GM12874 (cell line): ENCODE data around the gene TICRR.

Experiments
- TF ChIP-seq, protein P1 (sequence below): IDR thresholded peaks from 2 replicates; pipeline ENCODE4 v1.5.1; 2011; ENCODE audit warnings: low read depth, mild to moderate bottlenecking, control low read depth, low read length, moderate library complexity; ENCODE audit not compliant: insufficient read depth

The TICRR gene

DNA sequence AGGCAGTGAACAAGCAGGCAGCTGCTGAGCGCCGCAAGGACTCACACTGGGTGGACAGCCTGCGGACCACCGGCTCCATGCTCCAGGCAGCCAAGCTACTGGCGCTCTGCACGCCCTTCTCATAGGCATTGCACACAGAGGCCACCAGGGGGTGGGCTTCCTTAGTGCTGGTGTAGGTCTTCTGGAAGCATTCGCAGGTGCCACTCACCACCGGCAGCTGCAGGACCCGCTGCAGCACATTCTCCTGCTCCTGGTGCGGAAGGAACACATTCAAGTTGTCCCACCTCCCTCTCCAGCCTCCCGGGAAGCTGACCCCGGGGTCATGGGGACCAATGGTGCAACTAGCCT is 97.9 kb downstream of the TICRR start:
- TF ChIP-seq, protein P1, sequence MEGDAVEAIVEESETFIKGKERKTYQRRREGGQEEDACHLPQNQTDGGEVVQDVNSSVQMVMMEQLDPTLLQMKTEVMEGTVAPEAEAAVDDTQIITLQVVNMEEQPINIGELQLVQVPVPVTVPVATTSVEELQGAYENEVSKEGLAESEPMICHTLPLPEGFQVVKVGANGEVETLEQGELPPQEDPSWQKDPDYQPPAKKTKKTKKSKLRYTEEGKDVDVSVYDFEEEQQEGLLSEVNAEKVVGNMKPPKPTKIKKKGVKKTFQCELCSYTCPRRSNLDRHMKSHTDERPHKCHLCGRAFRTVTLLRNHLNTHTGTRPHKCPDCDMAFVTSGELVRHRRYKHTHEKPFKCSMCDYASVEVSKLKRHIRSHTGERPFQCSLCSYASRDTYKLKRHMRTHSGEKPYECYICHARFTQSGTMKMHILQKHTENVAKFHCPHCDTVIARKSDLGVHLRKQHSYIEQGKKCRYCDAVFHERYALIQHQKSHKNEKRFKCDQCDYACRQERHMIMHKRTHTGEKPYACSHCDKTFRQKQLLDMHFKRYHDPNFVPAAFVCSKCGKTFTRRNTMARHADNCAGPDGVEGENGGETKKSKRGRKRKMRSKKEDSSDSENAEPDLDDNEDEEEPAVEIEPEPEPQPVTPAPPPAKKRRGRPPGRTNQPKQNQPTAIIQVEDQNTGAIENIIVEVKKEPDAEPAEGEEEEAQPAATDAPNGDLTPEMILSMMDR, result peak; percentile 67

DNA sequence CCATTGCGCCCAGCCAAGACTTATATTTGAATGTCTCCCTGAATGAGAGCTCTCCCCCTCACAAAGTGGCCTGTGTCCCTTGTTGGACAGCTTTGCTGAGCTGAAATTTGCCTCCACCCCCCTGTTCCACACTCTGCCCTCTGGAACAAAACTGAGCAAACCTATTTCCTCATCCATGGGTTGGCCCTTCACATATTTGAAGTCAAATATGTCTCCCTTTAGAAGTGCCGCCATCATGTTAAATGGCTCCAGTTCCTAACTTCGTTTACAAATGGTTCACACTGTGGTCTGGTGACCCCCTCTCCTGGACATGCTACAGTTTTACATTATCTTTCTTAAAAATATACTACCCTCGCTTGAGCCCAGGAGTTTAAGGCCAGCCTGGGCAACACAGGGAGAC is 99.3 kb downstream of the TICRR start:
- TF ChIP-seq, protein P1, result no peak

DNA sequence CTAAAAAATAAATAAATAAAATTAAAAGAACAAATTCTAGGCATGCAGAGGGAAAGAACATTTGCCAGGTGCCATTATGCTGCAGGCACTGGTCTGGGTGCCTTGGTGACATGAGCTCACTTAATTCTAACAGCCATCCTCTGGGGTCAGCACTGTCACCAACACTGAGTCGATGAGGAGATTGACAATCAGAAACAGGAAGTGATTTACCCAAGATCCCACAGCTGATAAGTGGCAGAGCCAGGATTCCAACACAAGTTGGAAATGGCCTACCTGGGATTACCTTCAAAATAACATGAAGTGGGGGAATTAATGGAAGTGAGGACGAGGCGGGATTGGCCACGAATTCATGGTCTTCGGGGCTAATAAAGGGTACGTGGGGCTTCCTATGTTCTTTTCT is 100.3 kb downstream of the TICRR start:
- TF ChIP-seq, protein P1, result no peak

DNA sequence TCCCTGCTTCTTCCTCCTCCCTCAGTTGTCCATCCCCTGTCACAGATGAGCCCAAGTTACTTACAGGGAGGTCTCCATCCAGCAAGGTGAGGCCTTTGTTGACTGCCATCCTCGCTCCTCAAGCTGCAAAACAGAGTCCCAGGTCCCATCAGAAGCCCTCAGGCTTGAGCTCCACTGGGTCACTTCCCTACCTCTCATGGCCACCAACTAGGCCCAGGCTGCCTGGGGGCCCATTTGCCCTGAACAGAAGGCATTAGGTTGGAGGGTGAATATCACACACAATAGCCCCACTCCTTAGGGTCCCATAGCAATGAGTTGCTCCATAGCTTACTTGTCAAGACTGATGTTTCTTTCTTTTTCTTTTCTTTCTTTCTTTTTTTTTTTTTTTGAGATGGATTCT is 102.1 kb downstream of the TICRR start:
- TF ChIP-seq, protein P1, result no peak
